SK-N-SH (cell line): ENCODE results near the gene TSHZ2. TPM values are rescaled to one million over a fixed set of nuclear protein-coding genes. Genes with fewer than 3 reads are reported as not detected.

ENCODE experiments used
- CTCF ChIA-PET: fragments of 300-600, 350-600 bp; formaldehyde crosslinking; extraction: SDS; loops from one replicate; lab custom pipeline; 2021; lab: Yijun Ruan, JAX
- POLR2A ChIA-PET: fragments of 350-600 bp; sonication (Branson Sonifier 250); formaldehyde crosslinking; extraction: SDS; loops from one replicate; lab custom pipeline; 2020; ENCODE audit warnings: antibody characterized with exemption, inconsistent platforms; lab: Yijun Ruan, JAX
- DNase-seq: peaks from one replicate; pipeline ENCODE4 v3.0.0; 2012
- H2AFZ ChIP-seq: fragments of 200-600 bp; sonication (generic); 2 replicates; pipeline ENCODE4 v1.8.1; 2016; ENCODE audit warnings: antibody characterized with exemption, mild to moderate bottlenecking, low read depth
- H3F3A ChIP-seq: fragments of 200-600 bp; sonication (generic); replicated peaks from 2 replicates; pipeline ENCODE3; 2016; ENCODE audit warnings: antibody characterized with exemption, mild to moderate bottlenecking; ENCODE audit not compliant: insufficient read depth
- H3K27ac ChIP-seq, 2 experiments: fragments of 200-500 bp in 1 of 2; fragments of 200-600 bp in 1 of 2; sonication (Bioruptor generic) in 1 of 2; sonication (generic), shearing (Covaris generic) in 1 of 2; 2 replicates each; pipeline versions ENCODE4 v1.5.1 to v1.6.1; 2014 to 2016; ENCODE audit warnings: low read depth in 2 of 2, inconsistent platforms in 1 of 2, low read length in 1 of 2, mild to moderate bottlenecking in 1 of 2, mixed read lengths in 1 of 2
- H3K27me3 ChIP-seq: fragments of 200-600 bp; sonication (generic), shearing (Covaris generic); 2 replicates; pipeline ENCODE4 v1.6.1; 2016; ENCODE audit warnings: mixed run types; ENCODE audit not compliant: insufficient read depth
- H3K36me3 ChIP-seq, 2 experiments: fragments of 200-500 bp in 1 of 2; fragments of 200-600 bp in 1 of 2; sonication (Bioruptor generic) in 1 of 2; sonication (generic) in 1 of 2; replicated peaks in 1 of 2; 2 replicates each; pipeline versions ENCODE3 to v1.5.1; 2014 to 2016; ENCODE audit warnings: low read length in 1 of 2, mild to moderate bottlenecking in 1 of 2; ENCODE audit not compliant: insufficient read depth in 2 of 2, control insufficient read depth in 1 of 2
- H3K4me1 ChIP-seq, 2 experiments: fragments of 200-500 bp in 1 of 2; fragments of 200-600 bp in 1 of 2; sonication (Bioruptor generic) in 1 of 2; sonication (generic), shearing (Covaris generic) in 1 of 2; 2 replicates each; pipeline versions ENCODE4 v1.5.1 to v1.6.1; 2014 to 2016; ENCODE audit warnings: low read depth in 1 of 2, low read length in 1 of 2, mixed run types in 1 of 2; ENCODE audit not compliant: insufficient read depth in 2 of 2, control insufficient read depth in 1 of 2
- H3K4me2 ChIP-seq: fragments of 200-600 bp; sonication (generic), shearing (Covaris generic); 2 replicates; pipeline ENCODE4 v1.6.1; 2017; ENCODE audit warnings: mixed run types
- H3K4me3 ChIP-seq, 2 experiments: fragments of 200-500 bp in 1 of 2; fragments of 200-600 bp in 1 of 2; sonication (Bioruptor generic) in 1 of 2; sonication (generic), shearing (Covaris generic) in 1 of 2; 2 replicates each; pipeline versions ENCODE4 v1.5.1 to v1.8.1; 2014 to 2016; ENCODE audit warnings: low read depth in 2 of 2, inconsistent platforms in 1 of 2, low read length in 1 of 2, mild to moderate bottlenecking in 1 of 2, mixed read lengths in 1 of 2, moderate library complexity in 1 of 2
- H3K79me2 ChIP-seq: fragments of 200-600 bp; sonication (generic); 2 replicates; pipeline ENCODE4 v1.8.1; 2017; ENCODE audit warnings: mild to moderate bottlenecking; ENCODE audit not compliant: insufficient read depth
- H3K9ac ChIP-seq: fragments of 200-600 bp; sonication (generic); 2 replicates; pipeline ENCODE4 v1.6.1; 2017; ENCODE audit warnings: mixed run types
- H3K9me2 ChIP-seq: fragments of 200-600 bp; sonication (generic); 2 replicates; pipeline ENCODE4 v1.6.1; 2017; ENCODE audit warnings: mixed run types
- H3K9me3 ChIP-seq: fragments of 200-600 bp; sonication (generic); 2 replicates; pipeline ENCODE4 v1.6.1; 2017; ENCODE audit warnings: mixed run types, mild to moderate bottlenecking, moderate library complexity
- H4K20me1 ChIP-seq: fragments of 200-600 bp; sonication (generic); 2 replicates; pipeline ENCODE4 v1.6.1; 2017; ENCODE audit warnings: mild to moderate bottlenecking, mixed run types; ENCODE audit not compliant: insufficient read depth
- CTCF ChIP-seq: fragments of 200-600 bp; sonication (generic); IDR thresholded peaks from 2 replicates; pipeline ENCODE4 v1.6.1; 2017; ENCODE audit warnings: antibody characterized with exemption, mild to moderate bottlenecking, moderate library complexity
- ELF1 ChIP-seq: IDR thresholded peaks from 2 replicates; pipeline ENCODE4 v1.4.0; 2012
- EZH2phosphoT487 ChIP-seq: fragments of 200-600 bp; sonication (generic); IDR thresholded peaks from 2 replicates; pipeline ENCODE4 v1.6.1; 2017; ENCODE audit warnings: low read depth, mixed run types, mild to moderate bottlenecking, antibody characterized with exemption, moderate library complexity, borderline replicate concordance
- FOSL2 ChIP-seq: IDR thresholded peaks from 2 replicates; pipeline ENCODE4 v1.4.0; 2012; ENCODE audit warnings: low read depth, mild to moderate bottlenecking, moderate library complexity, borderline replicate concordance
- FOXJ3 ChIP-seq: sonication (generic); formaldehyde crosslinking; IDR thresholded peaks from 2 replicates; pipeline ENCODE4 v1.5.1; 2020; ENCODE audit warnings: mild to moderate bottlenecking, missing genetic modification reagents
- FOXM1 ChIP-seq: IDR thresholded peaks from 2 replicates; pipeline ENCODE4 v1.4.0; 2012; ENCODE audit warnings: low read depth, mild to moderate bottlenecking
- GATA2 ChIP-seq: sonication (generic); formaldehyde crosslinking; IDR thresholded peaks from 2 replicates; pipeline ENCODE4 v1.5.0; 2020; ENCODE audit warnings: mild to moderate bottlenecking, missing genetic modification reagents
- JUND ChIP-seq: IDR thresholded peaks from 2 replicates; pipeline ENCODE4 v1.4.0; 2012
- MAX ChIP-seq: IDR thresholded peaks from 2 replicates; pipeline ENCODE4 v1.4.0; 2012; ENCODE audit warnings: low read depth
- MXI1 ChIP-seq: IDR thresholded peaks from 2 replicates; pipeline ENCODE4 v1.6.1; 2012; ENCODE audit warnings: mild to moderate bottlenecking, low read depth, low read length, improper control_type of control experiment
- NRF1 ChIP-seq: IDR thresholded peaks from 2 replicates; pipeline ENCODE4 v1.6.1; 2012; ENCODE audit warnings: low read depth, mild to moderate bottlenecking, low read length
- POLR2AphosphoS5 ChIP-seq: IDR thresholded peaks from 2 replicates; pipeline ENCODE4 v1.6.1; 2012; ENCODE audit warnings: low read depth, low read length
- RAD21 ChIP-seq: IDR thresholded peaks from 2 replicates; pipeline ENCODE4 v1.6.1; 2012; ENCODE audit warnings: mild to moderate bottlenecking, low read length
- RCOR1 ChIP-seq: fragments of 150-350 bp; IDR thresholded peaks from 2 replicates; pipeline ENCODE4 v1.6.1; 2017; ENCODE audit warnings: antibody characterized with exemption, low read length
- RFX5 ChIP-seq: IDR thresholded peaks from 2 replicates; pipeline ENCODE4 v1.6.1; 2012; ENCODE audit warnings: mild to moderate bottlenecking, improper control_type of control experiment, low read length
- SIN3A ChIP-seq: IDR thresholded peaks from 2 replicates; pipeline ENCODE4 v1.6.1; 2012; ENCODE audit warnings: low read depth, mild to moderate bottlenecking, low read length, moderate library complexity, borderline replicate concordance
- SMC3 ChIP-seq: IDR thresholded peaks from 2 replicates; pipeline ENCODE4 v1.6.1; 2012; ENCODE audit warnings: low read depth, low read length, improper control_type of control experiment
- TCF12 ChIP-seq: IDR thresholded peaks from 2 replicates; pipeline ENCODE4 v1.4.0; 2012
- USF1 ChIP-seq: IDR thresholded peaks from 2 replicates; pipeline ENCODE4 v1.4.0; 2012; ENCODE audit warnings: low read depth, borderline replicate concordance
- ZBTB33 ChIP-seq: IDR thresholded peaks from 2 replicates; pipeline ENCODE4 v1.4.0; 2012; ENCODE audit warnings: low read depth, borderline replicate concordance
- whole genome bisulfite sequencing: methylation state at CpG from one replicate; pipeline ENCODE4 v1.1.6; 2017; ENCODE audit warnings: low lambda C conversion rate; 5-methylcytosine and 5-hydroxymethylcytosine counted together
- polyA plus RNA-seq, 3 experiments: library from polyadenylated mRNA; depleted of rRNA; stranded (reverse); fragments of >200 nt; gene quantifications; 2 replicates each; pipeline ENCODE4 v1.2.3, GENCODE V29; 2012

The TSHZ2 gene
- polyA plus RNA-seq, 1 of the 3 experiments (the other 2 are of a cell fraction) = 0.13 TPM

GRCh38 chr20:53191957-53192356 is 219.8 kb downstream of the TSHZ2 start:
- Histone ChIP-seq H2AFZ (no peak overlapping the region), H3K27me3 (no peaks in the 10 kb centered on the region), H3K9me2 (no peaks in the 10 kb centered on the region), H3K4me1 (no peaks in the 10 kb centered on the region; a peak in 1 of 4 replicates), H3K9me3 (no peaks in the 10 kb centered on the region), H3K9ac (no peak overlapping the region), H3K36me3 (no peaks in the 10 kb centered on the region), H3K79me2 (no peaks in the 10 kb centered on the region), H3F3A (no peaks in the 10 kb centered on the region), H3K4me3 (no peak overlapping the region), H3K4me2 (no peak overlapping the region), H4K20me1 (no peaks in the 10 kb centered on the region), H3K27ac (no peak overlapping the region)
- no peak for TF ChIP-seq RAD21
- TF ChIP-seq TCF12 = no peak
- TF ChIP-seq NRF1 = no peak
- no peak for TF ChIP-seq POLR2AphosphoS5
- TF ChIP-seq RFX5 = no peak
- no peak for TF ChIP-seq ZBTB33
- TF ChIP-seq MXI1 = no peak
- no peak for TF ChIP-seq USF1
- TF ChIP-seq MAX = no peak
- no peak for TF ChIP-seq GATA2 (CRISPR knock-in tag)
- TF ChIP-seq CTCF = no peak
- TF ChIP-seq JUND = no peak
- no peak for TF ChIP-seq EZH2phosphoT487
- TF ChIP-seq SIN3A = no peak
- TF ChIP-seq ELF1 = no peak
- no peak for TF ChIP-seq FOSL2
- TF ChIP-seq FOXJ3 = no peak
- TF ChIP-seq FOXM1 = no peak
- TF ChIP-seq SMC3 = no peak
- TF ChIP-seq RCOR1 = no peak
- POLR2A ChIA-PET = interaction anchor here (0.6 kb wide), 1 partner anchor 193 kb away, joined by 3 read pairs; no protein-coding TSS in a partner anchor
- WGBS = 15% methylated on average over 2 of the region's 2 CpGs
- CTCF ChIA-PET = interaction anchor here (1.0 kb wide), 2 partner anchors 10 to 356 kb away, joined by 3 to 4 read pairs; no protein-coding TSS in a partner anchor
- DNase-seq = no peak
